Measurements from ENCODE around the gene KNDC1. TPM values are rescaled to one million over a fixed set of nuclear protein-coding genes. Genes with fewer than 3 reads are reported as not detected.

The KNDC1 gene
- total RNA-seq, 2 donors from 2014 or later, result 0.28 to 1.2 TPM

- peaks cover 5 to 8% of the 10 kb centered on the region in 2 donors for H3K36me3 Mint-ChIP-seq (ENCODE audit: insufficient read depth in 2 of 2)
- no peak overlapping the region for H3K27ac Mint-ChIP-seq
- no peak for ATAC-seq (replicated peaks in 1 of 2)
These were observed 16.5 kb downstream of the KNDC1 start for GRCh38 chr10:133176546-133176945.

DNA sequence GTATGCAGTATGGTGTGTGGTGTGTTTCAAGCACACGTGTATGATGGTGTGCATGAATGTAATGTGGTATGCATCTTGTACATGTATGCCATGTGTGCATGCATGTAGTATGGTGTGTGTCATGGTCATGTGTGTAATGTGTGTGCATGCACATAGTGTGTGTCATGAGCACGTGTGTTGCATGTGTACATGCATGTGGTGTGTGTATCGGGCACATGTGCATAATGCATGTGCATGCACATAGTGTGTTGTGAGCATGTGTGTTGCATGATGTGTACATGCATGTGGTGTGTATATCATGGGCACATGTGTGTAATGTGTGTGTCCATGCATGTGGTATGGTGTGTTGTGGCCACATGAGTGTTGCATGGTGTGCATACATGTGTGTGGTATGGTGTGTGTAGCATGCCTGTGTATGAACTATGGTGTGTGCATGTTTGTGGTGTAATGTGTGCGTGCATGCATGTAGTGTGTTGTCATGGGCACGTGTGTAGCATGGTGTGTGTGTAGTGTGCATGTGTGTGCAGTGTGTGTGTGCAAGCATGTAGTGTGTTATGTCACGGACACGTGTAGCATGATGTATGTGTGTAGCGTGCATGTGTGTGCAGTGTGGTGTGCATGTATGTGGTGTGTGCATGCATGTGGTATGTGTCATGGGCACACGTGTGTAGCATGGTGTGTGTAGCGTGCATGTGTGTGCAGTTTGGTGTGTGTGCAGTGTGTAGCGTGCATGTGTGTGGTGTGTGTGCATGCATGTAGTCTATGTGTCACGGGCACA, 17.6 kb downstream of the KNDC1 start:
- ATAC-seq (replicated peaks in 1 of 2), result no peak
- peaks cover 22 to 25% of the 10 kb centered on the region in 2 donors for H3K9me3 Mint-ChIP-seq
- peaks cover 5 to 8% of the 10 kb centered on the region in 2 donors for H3K36me3 Mint-ChIP-seq (ENCODE audit: insufficient read depth in 2 of 2)
- DNase-seq, result no peak
- no peak overlapping the region for H3K27ac Mint-ChIP-seq
- peaks cover 5% of the 10 kb centered on the region for H3K4me1 Mint-ChIP-seq (ENCODE audit: low read depth)
- peaks cover 26% of the 10 kb centered on the region for H3K27me3 Mint-ChIP-seq (ENCODE audit: low read depth)
- no peak overlapping the region for H3K4me3 Mint-ChIP-seq

More at GRCh38 chr10:133176546-133176945, 16.5 kb downstream of the KNDC1 start:
- Mint-ChIP-seq H3K27me3 (ENCODE audit: low read depth) (peaks cover 26% of the 10 kb centered on the region), H3K9me3 (peaks cover 22 to 25% of the 10 kb centered on the region in 2 donors), H3K4me1 (ENCODE audit: low read depth) (peaks cover 5% of the 10 kb centered on the region), H3K4me3 (no peak overlapping the region)
- DNase-seq, result no peak

DNA sequence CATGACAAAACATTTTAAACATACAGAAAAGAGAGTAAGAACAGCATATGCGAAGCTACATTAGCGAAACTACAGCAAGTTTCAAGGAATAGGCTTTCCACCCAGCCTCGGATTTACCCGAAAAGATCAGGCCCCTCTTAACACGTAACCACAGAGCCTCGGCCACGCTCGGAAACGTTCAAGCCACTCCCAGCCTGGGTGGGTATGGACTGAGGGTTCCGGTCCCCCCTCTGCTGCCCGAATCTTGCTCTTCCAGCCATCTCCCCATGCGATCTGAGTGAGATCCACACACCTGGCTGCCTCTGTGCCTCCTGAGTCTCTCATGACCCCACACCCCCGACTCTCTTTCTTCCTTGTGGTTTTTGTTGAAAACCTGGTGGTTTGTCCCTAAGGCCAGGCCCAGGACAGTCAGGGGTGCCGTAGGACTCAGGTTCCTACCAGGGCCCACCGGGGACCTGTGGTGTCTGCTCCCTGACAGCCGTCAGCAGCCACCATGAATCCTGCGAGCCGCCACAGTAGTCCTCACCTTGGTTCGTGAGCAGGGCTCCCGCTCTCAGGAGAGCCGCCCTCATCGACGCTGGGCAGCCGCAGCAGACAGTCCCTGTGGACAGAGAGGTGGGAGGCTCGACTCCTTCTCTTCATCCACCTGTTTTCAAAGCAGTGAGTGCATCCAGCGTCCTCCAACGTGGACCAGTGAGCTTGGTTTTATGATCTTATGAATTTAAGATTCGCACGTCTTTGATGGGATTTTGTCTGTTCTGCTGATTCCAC, 18.5 kb downstream of the KNDC1 start:
- Mint-ChIP-seq H3K4me1 (ENCODE audit: low read depth) (peaks cover 5% of the 10 kb centered on the region), H3K9me3 (peaks cover 22 to 25% of the 10 kb centered on the region in 2 donors), H3K27me3 (ENCODE audit: low read depth) (peaks cover 19% of the 10 kb centered on the region), H3K36me3 (ENCODE audit: insufficient read depth in 2 of 2) (peaks cover 5 to 8% of the 10 kb centered on the region in 2 donors), H3K27ac (no peak overlapping the region), H3K4me3 (no peak overlapping the region)
- DNase-seq (no peak), ATAC-seq (replicated peaks in 1 of 2) (no peak)

DNA sequence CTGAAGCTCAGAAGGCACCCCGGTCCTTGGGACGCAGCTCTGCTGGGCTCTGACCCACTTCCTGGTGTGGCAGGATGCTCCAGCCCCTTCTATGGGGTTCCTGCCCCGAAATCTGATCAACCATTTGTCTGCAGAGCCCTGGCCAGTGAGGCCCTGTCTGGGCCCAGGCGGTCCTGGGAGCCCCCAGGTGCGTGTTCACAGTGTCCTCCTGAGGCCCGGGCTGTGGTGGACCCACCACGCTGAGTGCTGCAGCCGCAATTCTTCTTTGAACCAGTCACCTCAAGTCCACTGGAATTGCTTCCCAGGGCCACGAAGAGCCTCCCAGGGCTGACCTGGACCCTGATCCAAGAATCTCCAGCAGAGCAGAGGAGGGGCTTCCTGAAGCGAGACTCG, 19.1 kb downstream of the KNDC1 start:
- no peak for ATAC-seq (replicated peaks in 1 of 2)
- H3K36me3 Mint-ChIP-seq (ENCODE audit: insufficient read depth in 2 of 2), result peaks cover 5 to 8% of the 10 kb centered on the region in 2 donors
- H3K27me3 Mint-ChIP-seq (ENCODE audit: low read depth), result peaks cover 13% of the 10 kb centered on the region
- H3K9me3 Mint-ChIP-seq, result peaks cover 23 to 25% of the 10 kb centered on the region in 2 donors
- DNase-seq, result no peak
- no peak overlapping the region for H3K4me3 Mint-ChIP-seq
- peaks cover 5% of the 10 kb centered on the region for H3K4me1 Mint-ChIP-seq (ENCODE audit: low read depth)
- no peak overlapping the region for H3K27ac Mint-ChIP-seq

DNA sequence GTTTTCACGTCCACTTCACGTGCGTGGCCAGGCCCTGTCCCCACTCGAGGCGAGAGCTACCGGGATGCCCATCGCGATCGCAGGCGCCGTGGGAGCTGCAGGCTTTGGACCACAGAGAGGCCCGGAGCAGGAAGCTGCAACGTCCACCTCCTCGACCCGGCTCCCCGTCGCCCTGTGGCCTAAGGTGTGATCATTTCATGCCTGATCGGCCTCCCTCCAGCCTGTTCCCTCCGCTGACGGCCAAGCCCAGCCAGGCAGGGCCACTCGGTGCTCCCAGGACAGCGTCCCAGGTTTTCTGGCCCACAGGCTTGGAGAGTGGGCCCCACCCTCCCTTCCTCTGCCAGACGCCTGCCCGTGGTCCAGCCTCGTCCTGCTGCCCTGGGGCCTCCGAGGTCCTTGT, 19.6 kb downstream of the KNDC1 start:
- Mint-ChIP-seq H3K4me1 (ENCODE audit: low read depth) (peaks cover 5% of the 10 kb centered on the region), H3K36me3 (ENCODE audit: insufficient read depth in 2 of 2) (peaks cover 5 to 8% of the 10 kb centered on the region in 2 donors), H3K4me3 (no peak overlapping the region), H3K27me3 (ENCODE audit: low read depth) (peaks cover 9% of the 10 kb centered on the region), H3K9me3 (peaks cover 23 to 26% of the 10 kb centered on the region in 2 donors), H3K27ac (no peak overlapping the region)
- DNase-seq, result no peak
- ATAC-seq (replicated peaks in 1 of 2), result no peak

- Mint-ChIP-seq H3K36me3 (ENCODE audit: insufficient read depth in 2 of 2) (peaks cover 5 to 7% of the 10 kb centered on the region in 2 donors), H3K4me3 (no peak overlapping the region), H3K4me1 (ENCODE audit: low read depth) (peaks cover 5% of the 10 kb centered on the region), H3K27ac (no peak overlapping the region), H3K27me3 (ENCODE audit: low read depth) (peaks cover 4% of the 10 kb centered on the region), H3K9me3 (peaks cover 20 to 23% of the 10 kb centered on the region in 2 donors)
- no peak for DNase-seq
- ATAC-seq (replicated peaks in 1 of 2), result no peak
These were observed 20.4 kb downstream of the KNDC1 start for GRCh38 chr10:133180192-133180964.

DNA sequence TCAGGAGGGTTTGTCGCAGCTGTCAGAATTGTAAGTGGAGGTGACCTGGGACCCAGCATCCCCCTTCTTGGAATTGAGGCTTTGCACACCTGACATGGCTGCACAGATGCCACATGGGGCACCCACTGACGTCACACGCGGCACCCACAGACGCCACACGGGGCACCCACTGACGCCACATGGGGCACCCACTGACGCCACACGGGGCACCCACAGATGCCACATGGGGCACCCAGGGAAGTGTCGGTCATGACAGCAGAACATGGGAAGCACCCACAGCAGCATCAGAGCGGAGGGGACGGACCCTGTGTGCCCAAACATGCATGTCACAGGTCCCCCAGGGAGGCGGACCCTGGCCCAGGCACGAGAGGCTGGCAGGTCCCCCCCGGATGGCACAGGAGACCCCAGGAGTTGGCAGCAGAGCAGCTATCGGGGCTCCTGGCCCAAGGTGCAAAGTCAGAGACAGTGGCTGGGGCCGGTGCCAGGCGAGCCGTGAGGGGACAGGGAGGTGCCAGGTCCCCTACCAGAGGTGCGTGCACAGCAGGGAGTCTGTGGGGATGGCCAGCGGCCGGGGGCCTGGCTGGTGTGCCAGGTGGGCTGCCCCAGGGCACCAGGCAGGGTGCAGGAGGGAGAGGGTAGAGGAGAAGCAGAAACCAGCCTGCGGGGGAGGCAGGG, 21.1 kb downstream of the KNDC1 start:
- Mint-ChIP-seq H3K36me3 (ENCODE audit: insufficient read depth in 2 of 2) (peaks cover 5 to 7% of the 10 kb centered on the region in 2 donors), H3K4me3 (no peak overlapping the region), H3K4me1 (ENCODE audit: low read depth) (peaks cover 5% of the 10 kb centered on the region), H3K27ac (no peak overlapping the region), H3K9me3 (peaks cover 17 to 18% of the 10 kb centered on the region in 2 donors), H3K27me3 (ENCODE audit: low read depth) (no peaks in the 10 kb centered on the region)
- no peak for ATAC-seq (replicated peaks in 1 of 2)
- DNase-seq, result no peak

DNA sequence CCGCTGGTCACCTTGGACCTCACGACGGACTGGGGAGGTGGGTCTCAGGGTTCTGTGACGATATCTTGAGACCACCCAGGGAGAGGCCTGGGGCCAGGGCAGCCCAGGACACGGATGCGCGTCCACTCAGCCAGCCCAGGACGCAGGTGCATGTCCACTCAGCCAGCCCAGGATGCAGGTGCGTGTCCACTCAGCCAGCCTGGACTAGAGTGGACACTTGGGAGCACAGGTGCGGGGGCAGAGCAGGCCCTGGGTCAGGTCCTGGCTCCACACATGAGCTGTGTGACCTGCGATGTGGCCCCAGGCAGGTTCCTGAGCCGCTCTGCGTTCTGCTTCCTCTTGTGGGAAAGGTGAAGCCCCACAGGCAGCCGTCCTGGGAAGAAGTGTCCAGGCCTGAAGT, 22.2 kb downstream of the KNDC1 start:
- DNase-seq, result no peak
- H3K27me3 Mint-ChIP-seq (ENCODE audit: low read depth), result no peaks in the 10 kb centered on the region
- peaks cover 5% of the 10 kb centered on the region in 2 donors for H3K36me3 Mint-ChIP-seq (ENCODE audit: insufficient read depth in 2 of 2)
- H3K4me1 Mint-ChIP-seq (ENCODE audit: low read depth), result peaks cover 5% of the 10 kb centered on the region
- no peak overlapping the region for H3K27ac Mint-ChIP-seq
- ATAC-seq (replicated peaks in 1 of 2), result no peak
- peaks cover 12 to 13% of the 10 kb centered on the region in 2 donors for H3K9me3 Mint-ChIP-seq
- no peak overlapping the region for H3K4me3 Mint-ChIP-seq

GRCh38 chr10:133182791-133183645, 23.0 kb downstream of the KNDC1 start:
- no peak overlapping the region for H3K27ac Mint-ChIP-seq
- no peak overlapping the region for H3K4me3 Mint-ChIP-seq
- no peaks in the 10 kb centered on the region for H3K27me3 Mint-ChIP-seq (ENCODE audit: low read depth)
- ATAC-seq (replicated peaks in 1 of 2) (no peak), DNase-seq (no peak)
- H3K36me3 Mint-ChIP-seq (ENCODE audit: insufficient read depth in 2 of 2), result no peaks in the 10 kb centered on the region
- peaks cover 5% of the 10 kb centered on the region in 2 donors for H3K9me3 Mint-ChIP-seq
- H3K4me1 Mint-ChIP-seq (ENCODE audit: low read depth), result no peaks in the 10 kb centered on the region

- H3K27me3 Mint-ChIP-seq (ENCODE audit: low read depth), result no peaks in the 10 kb centered on the region
- no peaks in the 10 kb centered on the region for H3K36me3 Mint-ChIP-seq (ENCODE audit: insufficient read depth in 2 of 2)
- no peak overlapping the region for H3K27ac Mint-ChIP-seq
- no peaks in the 10 kb centered on the region for H3K4me1 Mint-ChIP-seq (ENCODE audit: low read depth)
- no peak overlapping the region for H3K4me3 Mint-ChIP-seq
- no peak for DNase-seq
- H3K9me3 Mint-ChIP-seq, result peaks cover 4 to 5% of the 10 kb centered on the region in 2 donors
- no peak for ATAC-seq (replicated peaks in 1 of 2)
These were observed 23.8 kb downstream of the KNDC1 start for GRCh38 chr10:133183646-133184378.

DNA sequence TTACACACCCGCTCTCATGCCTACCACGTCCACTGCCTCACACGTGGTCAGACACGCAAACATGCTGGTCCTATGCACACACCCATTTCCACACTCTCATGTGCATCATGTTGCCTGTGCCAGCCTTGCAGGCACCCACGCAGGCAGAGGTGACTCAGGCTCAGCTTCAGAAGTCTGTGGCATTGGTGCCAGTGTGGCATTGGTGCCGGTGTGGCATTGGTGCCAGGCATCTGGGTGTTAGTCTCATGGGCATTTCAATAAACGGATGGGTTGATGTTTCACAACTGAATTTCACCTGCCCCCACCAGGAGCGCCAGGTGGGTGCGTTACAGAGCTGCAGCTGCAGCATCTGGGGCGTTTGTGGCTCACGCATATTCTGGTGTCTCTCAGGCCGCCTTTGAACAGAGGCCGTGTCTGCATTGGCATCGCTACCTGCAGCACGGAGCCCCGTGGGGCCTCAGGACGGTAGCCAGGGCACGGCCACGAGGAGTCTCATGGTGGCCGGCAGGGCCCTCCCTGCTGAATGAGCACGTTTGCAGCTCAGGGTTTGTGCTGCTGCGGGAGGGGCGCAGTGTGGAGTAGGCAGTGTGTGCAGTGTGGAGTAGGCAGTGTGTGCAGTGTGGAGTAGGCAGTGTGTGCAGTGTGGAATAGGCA, 24.7 kb downstream of the KNDC1 start:
- H3K4me3 Mint-ChIP-seq, result no peak overlapping the region
- DNase-seq (no peak), ATAC-seq (replicated peaks in 1 of 2) (no peak)
- no peaks in the 10 kb centered on the region for H3K36me3 Mint-ChIP-seq (ENCODE audit: insufficient read depth in 2 of 2)
- peaks cover 4 to 5% of the 10 kb centered on the region in 2 donors for H3K9me3 Mint-ChIP-seq
- no peaks in the 10 kb centered on the region for H3K27me3 Mint-ChIP-seq (ENCODE audit: low read depth)
- no peak overlapping the region for H3K27ac Mint-ChIP-seq
- no peaks in the 10 kb centered on the region for H3K4me1 Mint-ChIP-seq (ENCODE audit: low read depth)

Measured in activated T-cell treated with anti-CD3 and anti-CD28 coated beads, Interleukin-2, amount 50 U/mL, for 72 hours (primary cell).